NCI-H748 treated with DMSO at 0.1 percent for 48 hours (cell line): ENCODE data around the gene MAPKAP1.
A peak's percentile ranks its signal among the peaks of the same experiment; 100 is the strongest.

Experiments
- DNase-seq: peaks from one replicate; lab custom pipeline; 2025; lab: John Stamatoyannopoulos, UW

Gene MAPKAP1

DNA sequence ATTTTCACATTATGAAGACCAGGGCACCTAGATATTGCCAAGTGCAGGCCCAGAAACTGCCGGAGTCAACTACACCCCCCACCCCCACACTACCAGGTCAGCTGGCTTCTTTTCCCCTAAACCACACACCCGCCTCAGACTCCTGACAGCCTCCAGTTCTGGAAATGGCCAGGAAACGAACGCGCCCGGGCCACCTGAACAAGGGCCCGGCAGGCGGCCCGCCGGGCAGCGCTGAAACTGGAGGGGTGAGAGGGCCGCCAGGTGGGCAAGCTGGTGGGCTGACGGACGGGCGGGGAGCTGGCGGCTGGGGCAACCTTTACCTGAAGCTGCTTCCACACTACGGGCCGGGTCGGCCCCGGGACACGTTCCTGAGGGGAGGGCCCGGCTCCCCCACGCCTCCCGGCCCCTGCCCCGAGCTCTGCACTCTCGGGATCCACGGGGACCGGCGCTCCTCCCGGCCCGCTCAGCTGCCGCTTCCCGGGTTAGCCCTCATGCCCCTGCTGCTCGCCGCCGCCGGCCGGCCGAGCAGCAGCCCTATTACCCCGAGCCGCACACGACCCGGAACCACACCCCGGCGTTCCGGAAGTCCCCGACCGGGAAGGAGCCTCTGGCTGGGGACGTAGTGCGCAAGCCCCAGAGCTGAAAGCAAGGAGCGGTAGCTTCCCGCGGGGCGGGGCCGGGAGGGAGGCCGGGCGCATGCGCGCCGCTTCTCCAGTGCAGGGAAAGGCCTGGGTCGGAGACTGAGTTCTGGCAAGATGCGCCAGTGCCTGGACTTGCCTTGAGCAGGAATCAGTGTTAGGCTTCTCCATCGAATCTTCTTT lies at the start of gene MAPKAP1:
Gene MAPKAP1, minus strand, starts transcription at position 558 of the 821 bp plus-strand sequence. CDS start 34,634 bp downstream, outside the sequence.
- peak; percentile 88 for DNase-seq

DNA sequence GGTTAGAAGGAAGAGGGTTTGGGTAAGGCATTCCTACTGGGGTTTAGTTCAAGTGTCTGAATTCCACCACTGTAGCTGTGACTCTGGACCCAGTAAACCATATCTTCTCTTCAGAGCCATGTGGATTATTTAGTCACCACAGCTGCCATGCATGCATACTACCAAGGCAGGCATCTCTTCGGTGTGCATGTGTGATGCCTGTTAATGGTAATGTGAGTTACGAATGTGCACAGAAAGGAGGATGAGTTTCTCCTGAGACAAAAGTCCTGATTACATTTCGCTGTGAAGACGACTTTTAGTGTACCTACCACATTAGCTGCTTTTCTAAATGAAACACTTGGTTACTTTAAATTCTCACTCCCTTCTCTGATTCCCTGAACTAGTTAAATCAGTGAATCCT lies 49.5 kb upstream of the MAPKAP1 start:
- no peak for DNase-seq

DNA sequence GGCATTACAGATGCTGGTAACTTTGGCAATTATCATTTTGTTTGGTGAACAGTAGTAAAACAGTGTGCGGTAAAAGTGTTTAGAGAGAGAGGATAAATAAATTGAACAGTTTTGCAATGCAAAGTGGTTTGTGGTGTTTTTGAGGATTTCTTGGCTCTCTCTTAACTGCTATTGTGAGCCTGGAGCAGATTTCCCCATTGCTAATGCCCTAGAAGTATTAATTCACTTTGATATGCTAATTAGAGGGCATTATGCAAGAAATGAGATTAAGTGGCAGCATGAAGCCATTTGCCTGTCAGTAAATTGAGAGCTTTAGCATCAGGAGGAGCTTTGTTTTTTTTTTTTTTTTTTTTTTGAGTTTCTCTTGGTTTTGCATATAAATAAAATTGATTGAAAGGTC lies 48.3 kb upstream of the MAPKAP1 start:
- DNase-seq: no peak

DNA sequence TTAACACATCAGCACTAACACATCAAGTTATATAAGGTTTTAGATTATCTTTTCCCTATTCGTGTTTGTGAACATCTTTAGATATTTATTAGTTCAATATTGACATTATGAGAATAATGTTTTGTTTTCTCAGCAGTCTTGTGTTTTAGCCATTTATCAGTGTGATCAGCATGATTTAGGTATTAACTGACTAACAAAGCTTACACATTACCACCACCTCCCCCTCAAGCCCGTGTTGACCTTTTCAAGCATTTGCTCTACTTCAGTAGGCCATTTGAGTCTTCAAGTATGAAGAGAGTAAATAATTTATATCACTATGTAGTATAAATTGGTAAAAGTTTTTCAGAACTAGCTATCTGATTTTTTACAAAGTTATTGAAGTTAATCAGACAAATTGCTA lies 47.1 kb upstream of the MAPKAP1 start:
- no peak for DNase-seq

DNA sequence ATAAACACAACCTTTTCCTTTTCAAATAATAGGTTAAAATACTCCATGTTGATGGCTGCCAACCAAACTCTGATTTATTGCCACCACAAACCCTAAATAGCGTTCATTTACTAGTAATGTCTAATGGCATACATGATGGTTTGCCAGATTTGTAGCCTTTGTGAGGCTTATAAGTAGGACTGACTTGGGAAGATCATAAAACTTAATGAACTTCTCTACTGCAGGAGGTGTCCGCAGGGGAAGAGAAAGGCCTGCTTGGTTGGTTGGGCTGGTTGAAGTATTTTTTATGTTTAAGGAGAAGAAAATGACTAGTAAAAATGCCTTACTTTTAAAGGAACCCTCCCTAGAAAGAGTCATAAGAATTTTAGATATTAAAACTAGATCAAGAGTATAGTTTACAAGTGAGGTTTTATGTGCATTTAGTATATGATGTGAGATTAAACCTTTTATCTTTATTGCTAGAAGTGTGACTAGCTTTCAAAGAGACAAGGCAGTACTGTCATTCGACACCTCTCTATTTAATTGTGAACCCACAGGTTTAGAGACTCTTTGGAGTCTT lies 45.1 kb upstream of the MAPKAP1 start:
- DNase-seq: no peak

DNA sequence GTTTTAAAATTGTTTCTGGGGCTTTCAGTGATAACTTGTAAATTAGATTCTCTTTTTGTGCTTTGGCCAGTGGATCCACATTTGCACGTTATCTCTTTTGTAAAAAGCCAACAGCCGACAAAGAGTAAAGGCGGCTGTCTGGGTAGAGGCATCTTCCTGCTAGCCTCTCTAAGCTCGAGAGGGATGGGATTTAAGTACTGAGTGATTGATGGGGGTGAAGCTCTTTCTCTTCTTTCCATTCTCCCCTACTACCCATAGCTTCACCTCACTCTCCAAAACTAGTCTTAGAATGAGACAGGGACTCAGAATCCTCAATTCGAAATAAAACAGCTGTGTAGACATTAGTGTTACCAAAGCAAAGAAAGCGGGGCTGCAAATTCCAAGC lies 43.6 kb upstream of the MAPKAP1 start:
- no peak for DNase-seq

DNA sequence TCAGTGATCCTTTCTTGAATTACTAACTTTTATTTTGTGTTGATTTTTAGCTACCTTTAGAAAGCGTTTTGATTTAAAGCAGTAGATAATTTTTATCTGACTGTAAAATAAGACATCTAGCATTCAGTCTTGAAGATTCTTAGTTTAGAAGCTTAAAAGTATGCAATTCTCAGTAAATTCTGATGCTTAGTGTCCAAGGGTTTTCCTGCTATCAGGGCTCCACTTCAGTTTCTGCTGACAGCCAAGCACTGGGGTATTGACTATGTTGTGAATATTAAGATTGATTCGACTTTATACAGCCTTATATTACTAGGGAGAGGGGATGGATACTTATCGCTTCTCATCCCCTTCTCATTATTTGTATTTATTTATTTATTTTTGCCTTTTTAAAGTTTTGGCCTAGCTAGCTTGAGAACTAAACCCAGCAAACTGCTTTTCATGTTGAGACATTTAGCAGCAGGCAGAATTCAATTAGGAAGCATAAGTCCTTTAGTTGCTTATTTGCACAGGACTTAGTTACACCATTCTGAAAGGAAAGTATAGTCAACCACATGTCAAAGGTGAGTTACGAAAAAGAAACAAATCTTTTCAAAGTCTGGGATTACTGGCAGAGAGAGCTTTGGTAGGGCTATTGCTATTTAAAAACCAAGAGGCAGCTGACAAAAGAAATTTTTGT lies 43.1 kb upstream of the MAPKAP1 start:
- peak; percentile 11 for DNase-seq

DNA sequence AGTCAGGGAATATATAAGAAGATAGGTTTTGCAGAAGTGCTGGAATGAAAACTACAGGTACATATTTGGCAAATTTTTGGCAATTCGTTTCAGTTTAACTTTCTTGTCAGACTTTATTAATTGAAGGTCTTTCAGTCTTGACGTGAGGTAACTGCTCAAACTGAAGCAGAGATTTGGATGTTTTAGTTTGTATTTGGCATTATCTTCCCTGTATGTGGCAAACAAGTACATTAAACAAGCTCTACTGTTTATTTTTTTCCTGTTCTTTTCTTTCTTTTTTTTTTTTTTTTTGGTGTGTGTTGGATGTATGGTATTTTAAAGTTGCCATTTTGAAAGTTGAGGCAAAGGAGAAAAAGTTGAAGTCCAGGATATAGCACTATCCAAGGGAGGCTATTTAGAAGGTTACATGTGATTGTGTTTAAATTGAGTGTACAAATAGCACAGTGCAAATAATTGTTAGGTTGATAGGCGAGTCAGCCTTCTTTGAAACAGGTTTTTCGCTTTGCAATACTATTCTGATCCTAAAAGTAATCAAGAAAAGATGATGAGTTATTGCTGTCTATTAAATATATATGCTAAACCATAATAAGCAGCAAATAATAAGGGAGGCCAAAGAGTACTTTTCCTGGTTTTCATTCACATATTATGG lies 42.4 kb upstream of the MAPKAP1 start:
- peak; percentile 19 for DNase-seq

DNA sequence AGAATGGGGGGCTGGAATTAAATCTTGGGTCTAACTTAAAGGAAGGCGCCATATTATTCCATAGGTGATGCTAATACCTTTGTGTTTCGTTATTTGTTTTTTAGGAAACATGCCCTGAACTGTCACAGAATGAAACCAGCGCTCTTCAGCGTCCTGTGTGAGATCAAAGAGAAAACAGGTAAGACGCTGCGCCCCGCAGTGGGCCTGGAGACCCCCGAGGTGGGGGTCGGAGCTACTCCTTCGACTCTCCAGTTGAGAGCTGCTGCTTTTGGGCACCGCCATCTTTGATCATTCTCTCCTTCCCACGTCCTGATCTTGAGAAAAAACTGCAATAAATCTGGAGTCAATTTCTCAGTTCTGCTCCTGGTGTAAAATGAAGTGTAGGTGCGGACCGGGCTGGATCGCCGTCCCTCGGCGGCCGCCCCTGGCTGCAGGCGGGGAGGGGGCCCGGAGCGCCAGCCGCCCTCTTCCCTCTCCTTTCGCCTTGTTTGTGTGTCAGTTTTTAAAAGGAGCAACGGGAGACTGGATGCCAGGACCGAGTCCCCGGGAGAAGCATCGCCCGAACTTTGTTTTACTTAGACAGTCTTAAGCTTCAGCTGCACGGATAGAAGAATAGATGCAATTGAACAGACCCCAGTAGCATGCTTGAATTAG lies 41.6 kb upstream of the MAPKAP1 start:
- no peak for DNase-seq

DNA sequence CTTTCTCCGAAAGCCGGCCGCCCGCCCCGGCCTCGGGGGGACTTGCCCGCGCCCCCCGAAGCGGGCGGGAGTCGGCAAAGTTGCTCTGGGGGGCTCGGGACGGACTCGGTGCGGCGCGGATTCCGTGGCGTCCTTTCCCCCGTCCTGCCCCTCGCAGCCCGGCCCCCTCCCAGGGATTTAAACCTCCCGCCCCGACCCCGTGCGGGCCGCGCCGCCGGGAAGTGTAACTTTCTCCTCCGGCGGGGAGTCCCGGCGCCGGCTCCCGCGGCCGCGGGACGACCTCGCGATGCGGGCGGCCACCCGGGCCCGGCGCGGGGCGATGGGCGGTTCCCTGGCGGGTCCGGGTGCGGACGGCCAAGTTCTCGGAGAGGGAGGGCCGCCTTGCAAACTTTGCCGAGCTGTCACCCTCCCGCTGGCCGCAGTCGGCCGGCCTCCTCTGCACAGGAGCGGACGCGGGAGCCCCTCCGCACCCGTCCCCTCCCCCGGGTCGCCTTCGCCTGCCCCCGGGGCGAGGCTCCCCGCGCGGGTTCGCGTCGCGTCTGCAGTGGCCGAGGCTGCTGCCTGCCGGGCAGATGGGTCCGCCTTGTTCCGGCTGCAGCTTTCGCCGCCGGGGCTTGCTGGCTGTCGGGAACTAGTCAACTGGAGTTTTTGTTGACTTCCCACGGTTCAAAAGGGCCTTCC lies 40.9 kb upstream of the MAPKAP1 start:
- no peak for DNase-seq

DNA sequence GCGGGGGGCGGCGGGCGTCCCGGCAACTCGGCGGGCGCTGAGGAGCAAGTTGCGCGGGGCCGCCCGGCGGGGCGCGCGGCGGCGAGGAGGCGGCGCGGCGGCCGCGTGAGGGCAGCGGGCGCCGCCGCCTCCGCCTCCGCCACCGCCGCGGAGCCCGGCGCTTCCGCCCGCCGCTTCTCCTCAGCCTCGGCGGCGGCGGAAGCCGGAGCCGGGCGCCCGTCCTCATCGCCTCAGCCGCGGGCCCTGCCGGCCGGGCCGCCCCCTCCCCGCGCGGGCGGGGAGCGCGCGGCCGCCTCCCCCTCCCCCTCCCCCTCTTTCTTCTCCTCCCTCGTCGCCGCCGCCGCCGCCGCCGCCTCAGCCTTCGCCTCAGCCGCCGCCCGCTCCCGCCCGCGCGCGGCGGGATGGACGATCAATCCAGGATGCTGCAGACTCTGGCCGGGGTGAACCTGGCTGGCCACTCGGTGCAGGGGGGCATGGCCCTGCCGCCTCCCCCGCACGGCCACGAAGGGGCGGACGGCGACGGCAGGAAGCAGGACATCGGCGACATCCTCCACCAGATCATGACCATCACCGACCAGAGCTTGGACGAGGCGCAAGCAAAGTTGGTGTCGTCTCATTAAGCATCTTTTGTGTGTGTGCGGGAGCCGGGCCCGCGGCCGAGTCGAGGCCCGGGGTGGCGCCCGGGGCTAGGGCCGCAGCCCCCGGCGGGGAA lies 40.2 kb upstream of the MAPKAP1 start, which contains the start of gene PBX3:
Gene PBX3, plus strand, starts transcription at position 321 of the 712 bp plus-strand sequence.
- DNase-seq: peak; percentile 50

DNA sequence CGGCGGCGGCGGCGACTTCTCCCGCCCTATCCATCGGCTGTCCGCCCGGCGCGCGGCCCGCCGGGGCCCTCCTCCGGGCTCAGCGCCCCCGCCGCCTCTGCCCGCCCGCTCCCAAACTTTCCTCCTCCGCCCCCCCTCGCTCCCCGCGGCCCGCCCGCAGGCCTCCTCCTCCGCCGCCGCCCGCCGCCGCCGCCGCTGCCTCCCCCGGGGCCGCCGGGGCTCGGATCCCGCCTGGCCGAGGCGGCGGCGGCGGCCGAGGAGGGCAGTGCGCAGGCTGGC lies 39.7 kb upstream of the MAPKAP1 start:
- no peak for DNase-seq

DNA sequence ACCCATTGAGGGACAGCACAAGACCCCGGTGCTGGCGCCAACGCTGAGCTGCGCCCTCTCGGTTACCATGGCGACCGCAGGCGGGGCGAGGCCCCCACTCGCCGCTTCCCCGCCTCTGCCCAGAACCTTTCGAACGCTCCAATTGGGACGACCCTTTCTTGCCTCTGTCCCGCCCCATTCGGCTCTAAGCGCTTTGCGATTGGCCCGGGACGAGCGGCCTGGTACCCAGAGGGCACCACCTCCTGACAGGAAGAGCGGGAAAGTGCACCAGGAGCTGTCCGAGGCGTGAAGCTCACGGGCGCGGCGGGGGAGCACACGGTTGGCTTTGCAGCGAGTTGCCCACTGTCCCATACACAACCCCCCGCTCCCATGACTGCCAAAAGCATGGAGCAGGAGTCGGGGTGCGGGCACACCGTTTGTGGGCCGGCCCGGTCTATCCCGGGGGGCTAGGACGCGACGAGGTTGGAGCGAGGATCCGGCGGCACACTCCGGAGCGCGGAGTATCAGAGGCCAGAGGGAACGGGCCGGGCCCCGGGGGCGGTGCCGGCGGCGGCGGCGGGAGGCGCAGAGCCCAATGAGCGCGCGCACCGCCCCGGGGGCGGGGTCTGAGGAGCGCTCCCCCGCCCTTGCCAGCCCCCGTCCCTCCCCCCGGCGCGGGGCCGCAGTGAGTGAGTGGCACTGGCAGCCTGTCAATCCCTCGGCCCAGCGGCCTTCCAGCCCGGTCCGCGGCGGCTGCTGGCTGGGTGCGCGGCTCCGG lies 39.2 kb upstream of the MAPKAP1 start:
- DNase-seq: peak; percentile 95

DNA sequence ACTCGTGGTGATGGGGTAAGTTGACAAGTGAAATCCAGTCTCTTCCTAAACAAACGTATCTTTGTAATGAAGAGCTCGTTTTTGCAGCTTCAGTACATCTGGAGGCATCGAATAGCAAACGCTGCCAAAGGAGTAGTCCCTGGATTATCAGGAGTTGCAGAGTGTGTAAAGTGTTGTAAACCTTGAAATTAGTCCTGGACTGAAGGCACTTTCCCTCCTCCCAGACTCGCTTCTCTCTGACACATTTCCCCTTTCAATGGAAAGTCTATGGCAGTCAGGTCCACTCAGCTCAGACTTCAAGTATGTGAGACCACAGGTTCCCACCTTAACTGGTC lies 38.6 kb upstream of the MAPKAP1 start:
- no peak for DNase-seq

DNA sequence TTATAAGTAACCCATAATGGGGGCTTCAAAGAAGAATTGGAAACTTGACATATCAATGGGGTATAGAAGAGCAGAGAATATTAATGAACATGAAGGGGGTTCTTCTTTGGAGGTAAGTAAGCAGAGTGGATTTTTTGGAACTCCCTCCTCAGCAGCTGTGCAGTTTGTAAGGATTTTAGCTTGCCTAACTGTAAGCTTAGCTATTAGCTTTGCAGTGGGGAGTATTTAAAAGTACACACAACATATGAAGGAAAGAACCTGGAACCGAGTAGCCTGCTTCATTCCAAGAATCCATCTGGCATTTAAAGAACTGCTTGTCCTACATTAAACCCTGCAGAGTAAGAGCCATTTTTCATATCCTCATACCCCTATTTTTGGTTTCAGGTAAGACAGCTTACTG lies 38.0 kb upstream of the MAPKAP1 start:
- DNase-seq: no peak

DNA sequence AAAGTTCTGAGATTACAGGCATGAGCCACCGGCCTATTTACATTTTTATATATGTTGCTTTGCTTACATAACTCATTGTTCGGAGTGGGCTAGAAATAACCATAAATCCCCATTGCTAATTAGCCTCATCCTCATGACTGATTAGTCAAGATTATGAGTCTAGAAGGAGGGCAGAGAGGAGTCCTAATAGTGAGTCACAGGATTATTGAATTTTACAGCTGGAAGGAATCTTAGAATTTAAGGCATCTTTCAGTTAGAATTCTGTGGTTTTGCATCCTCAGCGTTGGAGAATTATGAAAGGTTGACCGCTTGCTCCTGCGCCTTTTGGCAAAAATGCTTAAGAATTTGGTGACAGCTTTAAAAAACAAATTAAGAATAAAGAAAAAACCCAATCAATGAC lies 37.6 kb upstream of the MAPKAP1 start:
- no peak for DNase-seq

DNA sequence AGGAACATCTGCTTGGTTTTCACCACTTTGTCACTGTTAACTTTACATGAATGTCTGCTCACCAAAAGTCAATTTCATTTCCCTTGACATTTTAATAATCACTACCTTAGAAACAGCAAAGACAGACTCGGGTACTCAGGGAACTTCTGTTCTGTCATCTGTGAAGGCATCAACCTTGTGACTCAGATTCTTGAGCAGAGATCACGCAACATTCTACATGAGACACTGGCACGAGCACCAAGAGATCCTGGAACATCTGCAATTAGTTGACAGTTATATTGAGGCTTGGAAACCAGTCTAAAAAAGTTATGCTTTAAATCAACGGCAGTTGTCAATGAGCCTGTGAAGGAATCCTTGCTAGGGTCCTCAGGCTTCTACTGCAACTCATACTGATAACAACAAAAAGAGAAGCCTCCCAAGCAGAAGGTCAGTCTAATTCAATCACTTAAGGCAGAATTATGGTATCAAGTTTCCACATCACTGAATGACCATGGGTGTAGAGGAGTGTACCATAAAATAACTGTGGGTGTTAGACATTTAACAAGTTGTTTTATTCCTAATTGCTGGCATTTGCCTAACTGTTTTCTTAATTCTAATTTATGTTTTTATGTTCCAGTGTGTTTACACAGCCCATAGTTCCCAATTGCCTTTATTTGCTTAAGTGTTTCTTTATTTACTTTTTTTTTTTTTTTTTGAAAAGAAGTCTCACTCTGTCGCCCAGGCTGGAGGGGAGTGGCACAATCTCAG lies 36.8 kb upstream of the MAPKAP1 start:
- DNase-seq: peak; percentile 79

DNA sequence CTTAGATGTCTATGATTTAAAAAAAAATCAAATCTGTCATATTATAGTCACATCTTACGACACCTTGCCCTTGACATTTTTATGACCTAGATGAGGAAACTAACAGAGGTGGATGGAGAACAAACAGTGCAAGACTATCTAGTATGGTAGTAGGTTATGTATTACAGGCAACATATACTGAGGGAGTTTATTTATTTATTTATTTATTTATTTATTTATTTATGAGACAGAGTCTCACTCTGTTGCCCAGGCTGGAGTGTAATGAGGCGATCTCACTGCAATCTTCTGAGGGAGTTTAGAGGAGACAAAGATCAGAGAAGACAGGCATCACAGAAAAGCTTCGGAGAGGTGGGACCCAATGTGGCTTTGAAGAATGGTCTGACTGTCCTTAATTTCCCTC lies 35.6 kb upstream of the MAPKAP1 start:
- no peak for DNase-seq

DNA sequence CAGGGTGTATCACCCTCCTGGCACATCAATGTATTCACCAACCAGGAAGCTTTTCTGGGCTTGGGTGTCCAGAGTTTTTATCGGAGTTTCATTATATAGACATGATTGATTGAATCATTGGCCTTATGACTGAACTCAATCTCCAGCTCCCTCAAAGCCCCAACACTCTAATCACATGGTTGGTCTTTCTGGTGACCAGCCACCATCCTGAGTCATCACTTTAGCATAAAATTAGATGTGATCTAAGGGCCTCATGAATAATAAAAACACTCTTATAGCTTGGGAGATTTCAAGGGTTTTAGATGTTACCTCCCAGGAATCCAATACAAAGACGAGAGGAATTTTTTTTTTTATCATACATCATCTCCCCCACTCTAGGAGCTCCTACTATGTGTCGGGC lies 32.4 kb upstream of the MAPKAP1 start:
- no peak for DNase-seq

DNA sequence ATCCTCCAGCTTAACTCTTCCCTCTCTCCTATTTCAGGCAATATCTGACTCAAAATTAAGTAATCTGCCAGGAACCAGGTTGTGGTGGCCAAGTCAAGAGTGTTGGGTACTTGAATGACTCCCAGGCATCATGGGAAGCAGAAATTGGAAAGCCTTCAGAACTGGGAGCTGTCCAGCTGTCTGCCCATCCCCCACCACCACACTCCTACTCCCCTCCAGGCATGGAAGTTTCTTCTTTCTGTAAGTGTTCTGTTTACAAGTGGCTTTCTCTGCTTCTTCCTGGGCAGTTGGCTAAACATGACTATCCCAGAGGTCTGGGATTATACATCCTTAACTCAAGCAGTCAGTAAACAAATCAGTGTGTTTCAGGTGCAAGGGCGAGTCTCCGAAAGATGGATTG lies 25.6 kb upstream of the MAPKAP1 start:
- no peak for DNase-seq
